Neural cell (in vitro differentiated cells): ENCODE results near the gene MIXL1. TPM values are rescaled to one million over a fixed set of nuclear protein-coding genes. Genes with fewer than 3 reads are reported as not detected.

Experiments
- H2AFZ ChIP-seq: fragments of 200-600, 300-800 bp; sonication (generic), shearing (Covaris generic); 2 replicates; pipeline ENCODE4 v1.6.0; 2014; ENCODE audit warnings: low read depth, mild to moderate bottlenecking, antibody characterized with exemption, low read length, moderate library complexity
- H3F3A ChIP-seq: fragments of 200-600 bp; shearing (Covaris generic); 2 replicates; pipeline ENCODE4 v1.6.1; 2016; ENCODE audit warnings: mild to moderate bottlenecking, moderate library complexity, mixed read lengths, antibody characterized with exemption, low read length; ENCODE audit not compliant: insufficient read depth, poor library complexity, severe bottlenecking
- H3K27ac ChIP-seq: fragments of 200-600, 300-800 bp; sonication (generic), shearing (Covaris generic); 2 replicates; pipeline ENCODE4 v1.5.1; 2014; ENCODE audit warnings: mild to moderate bottlenecking, low read length, moderate library complexity
- H3K27me3 ChIP-seq: fragments of 300-800, 200-600 bp; sonication (generic), shearing (Covaris generic); 2 replicates; pipeline ENCODE4 v1.6.0; 2014; ENCODE audit warnings: mild to moderate bottlenecking, low read depth, low read length, moderate library complexity; ENCODE audit not compliant: insufficient read depth
- H3K36me3 ChIP-seq: fragments of 300-800, 200-600 bp; sonication (generic), shearing (Covaris generic); 2 replicates; pipeline ENCODE4 v1.5.1; 2014; ENCODE audit warnings: mild to moderate bottlenecking, antibody characterized with exemption, low read length, moderate library complexity; ENCODE audit not compliant: insufficient read depth
- H3K4me2 ChIP-seq: fragments of 300-800, 200-600 bp; sonication (generic), shearing (Covaris generic); 2 replicates; pipeline ENCODE4 v1.6.0; 2014; ENCODE audit warnings: mild to moderate bottlenecking, low read length
- H3K4me3 ChIP-seq: fragments of 300-800, 200-600 bp; sonication (generic), shearing (Covaris generic); 2 replicates; pipeline ENCODE4 v1.5.1; 2014; ENCODE audit warnings: mild to moderate bottlenecking, low read length, moderate library complexity
- H3K79me2 ChIP-seq: fragments of 200-600 bp; shearing (Covaris generic); replicated peaks from 2 replicates; pipeline ENCODE4 v1.6.0; 2014; ENCODE audit warnings: mild to moderate bottlenecking, low read length, moderate library complexity; ENCODE audit not compliant: insufficient read depth
- H3K9ac ChIP-seq: fragments of 300-800, 200-600 bp; sonication (generic), shearing (Covaris generic); 2 replicates; pipeline ENCODE4 v1.6.1; 2016; ENCODE audit warnings: mild to moderate bottlenecking, low read length, mixed read lengths
- H3K9me2 ChIP-seq: fragments of 200-600 bp; shearing (Covaris generic); 2 replicates; pipeline ENCODE4 v1.6.1; 2016; ENCODE audit warnings: mild to moderate bottlenecking, low read length, mixed read lengths; ENCODE audit not compliant: insufficient read depth
- H3K9me3 ChIP-seq: fragments of 200-600, 300-800 bp; sonication (generic), shearing (Covaris generic); 2 replicates; pipeline ENCODE4 v1.6.1; 2016; ENCODE audit warnings: mild to moderate bottlenecking, mixed run types, low read length, moderate library complexity, mixed read lengths
- H4K20me1 ChIP-seq: fragments of 200-600 bp; shearing (Covaris generic); 2 replicates; pipeline ENCODE4 v1.6.1; 2016; ENCODE audit warnings: mild to moderate bottlenecking, mixed run types; ENCODE audit not compliant: insufficient read depth
- CTCF ChIP-seq: fragments of 450-650 bp; IDR thresholded peaks from 2 replicates; pipeline ENCODE4 v1.5.1; 2014; ENCODE audit warnings: antibody characterized with exemption, mild to moderate bottlenecking, moderate library complexity; ENCODE audit not compliant: poor library complexity, severe bottlenecking
- EP300 ChIP-seq: fragments of 450-650 bp; conservative IDR thresholded peaks from 2 replicates; pipeline ENCODE4 v1.6.1; 2014; ENCODE audit warnings: antibody characterized with exemption, mild to moderate bottlenecking, moderate library complexity; ENCODE audit not compliant: poor library complexity, severe bottlenecking
- EZH2 ChIP-seq: fragments of 200-600, 300-800 bp; shearing (Covaris generic), sonication (generic); IDR thresholded peaks from 2 replicates; pipeline ENCODE4 v1.6.1; 2014; ENCODE audit warnings: antibody characterized with exemption, low read length, borderline replicate concordance, mild to moderate bottlenecking; ENCODE audit not compliant: insufficient read depth, poor library complexity, severe bottlenecking
- MXI1 ChIP-seq: fragments of 450-650 bp; conservative IDR thresholded peaks from 2 replicates; pipeline ENCODE4 v1.6.1; 2014; ENCODE audit warnings: antibody characterized with exemption, mild to moderate bottlenecking; ENCODE audit not compliant: poor library complexity, severe bottlenecking
- POLR2AphosphoS5 ChIP-seq: IDR thresholded peaks from 2 replicates; pipeline ENCODE4 v1.6.1; 2012
- RAD21 ChIP-seq: fragments of 450-650 bp; conservative IDR thresholded peaks from 2 replicates; pipeline ENCODE4 v1.6.1; 2014; ENCODE audit warnings: antibody characterized with exemption, mild to moderate bottlenecking, moderate library complexity
- SMC3 ChIP-seq: fragments of 450-650 bp; conservative IDR thresholded peaks from 2 replicates; pipeline ENCODE4 v1.6.1; 2014; ENCODE audit warnings: antibody characterized with exemption, mild to moderate bottlenecking, moderate library complexity; ENCODE audit not compliant: poor library complexity
- TAF1 ChIP-seq: IDR thresholded peaks from 2 replicates; pipeline ENCODE4 v1.6.1; 2012; ENCODE audit warnings: low read depth
- polyA plus RNA-seq: library from polyadenylated mRNA; depleted of rRNA; stranded (reverse); fragments of >200 nt; gene quantifications from 2 replicates; pipeline ENCODE4 v1.2.3, GENCODE V29; 2014
- TF ChIP-seq, protein P1 (sequence below): IDR thresholded peaks from 2 replicates; pipeline ENCODE4 v1.6.1; 2012; ENCODE audit warnings: borderline replicate concordance

Gene MIXL1
- polyA plus RNA-seq, 1 donor from 2014 or later = not detected

GRCh38 chr1:226210571-226211176 lies 12.8 kb upstream of the MIXL1 start:
- Histone ChIP-seq H3K27me3 (no peaks in the 10 kb centered on the region), H3K9ac (no peak overlapping the region), H4K20me1 (no peaks in the 10 kb centered on the region), H3K4me3 (no peak overlapping the region), H3K27ac (no peak overlapping the region), H3K79me2 (no peaks in the 10 kb centered on the region), H3F3A (no peaks in the 10 kb centered on the region), H3K4me2 (no peak overlapping the region), H3K36me3 (no peaks in the 10 kb centered on the region), H3K9me3 (no peaks in the 10 kb centered on the region), H2AFZ (no peak overlapping the region), H3K9me2 (no peaks in the 10 kb centered on the region)
- TF ChIP-seq POLR2AphosphoS5 = no peak
- TF ChIP-seq SMC3 = no peak
- TF ChIP-seq, protein P1, sequence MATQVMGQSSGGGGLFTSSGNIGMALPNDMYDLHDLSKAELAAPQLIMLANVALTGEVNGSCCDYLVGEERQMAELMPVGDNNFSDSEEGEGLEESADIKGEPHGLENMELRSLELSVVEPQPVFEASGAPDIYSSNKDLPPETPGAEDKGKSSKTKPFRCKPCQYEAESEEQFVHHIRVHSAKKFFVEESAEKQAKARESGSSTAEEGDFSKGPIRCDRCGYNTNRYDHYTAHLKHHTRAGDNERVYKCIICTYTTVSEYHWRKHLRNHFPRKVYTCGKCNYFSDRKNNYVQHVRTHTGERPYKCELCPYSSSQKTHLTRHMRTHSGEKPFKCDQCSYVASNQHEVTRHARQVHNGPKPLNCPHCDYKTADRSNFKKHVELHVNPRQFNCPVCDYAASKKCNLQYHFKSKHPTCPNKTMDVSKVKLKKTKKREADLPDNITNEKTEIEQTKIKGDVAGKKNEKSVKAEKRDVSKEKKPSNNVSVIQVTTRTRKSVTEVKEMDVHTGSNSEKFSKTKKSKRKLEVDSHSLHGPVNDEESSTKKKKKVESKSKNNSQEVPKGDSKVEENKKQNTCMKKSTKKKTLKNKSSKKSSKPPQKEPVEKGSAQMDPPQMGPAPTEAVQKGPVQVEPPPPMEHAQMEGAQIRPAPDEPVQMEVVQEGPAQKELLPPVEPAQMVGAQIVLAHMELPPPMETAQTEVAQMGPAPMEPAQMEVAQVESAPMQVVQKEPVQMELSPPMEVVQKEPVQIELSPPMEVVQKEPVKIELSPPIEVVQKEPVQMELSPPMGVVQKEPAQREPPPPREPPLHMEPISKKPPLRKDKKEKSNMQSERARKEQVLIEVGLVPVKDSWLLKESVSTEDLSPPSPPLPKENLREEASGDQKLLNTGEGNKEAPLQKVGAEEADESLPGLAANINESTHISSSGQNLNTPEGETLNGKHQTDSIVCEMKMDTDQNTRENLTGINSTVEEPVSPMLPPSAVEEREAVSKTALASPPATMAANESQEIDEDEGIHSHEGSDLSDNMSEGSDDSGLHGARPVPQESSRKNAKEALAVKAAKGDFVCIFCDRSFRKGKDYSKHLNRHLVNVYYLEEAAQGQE = no peak
- no peak for TF ChIP-seq EZH2
- no peak for TF ChIP-seq CTCF

DNA sequence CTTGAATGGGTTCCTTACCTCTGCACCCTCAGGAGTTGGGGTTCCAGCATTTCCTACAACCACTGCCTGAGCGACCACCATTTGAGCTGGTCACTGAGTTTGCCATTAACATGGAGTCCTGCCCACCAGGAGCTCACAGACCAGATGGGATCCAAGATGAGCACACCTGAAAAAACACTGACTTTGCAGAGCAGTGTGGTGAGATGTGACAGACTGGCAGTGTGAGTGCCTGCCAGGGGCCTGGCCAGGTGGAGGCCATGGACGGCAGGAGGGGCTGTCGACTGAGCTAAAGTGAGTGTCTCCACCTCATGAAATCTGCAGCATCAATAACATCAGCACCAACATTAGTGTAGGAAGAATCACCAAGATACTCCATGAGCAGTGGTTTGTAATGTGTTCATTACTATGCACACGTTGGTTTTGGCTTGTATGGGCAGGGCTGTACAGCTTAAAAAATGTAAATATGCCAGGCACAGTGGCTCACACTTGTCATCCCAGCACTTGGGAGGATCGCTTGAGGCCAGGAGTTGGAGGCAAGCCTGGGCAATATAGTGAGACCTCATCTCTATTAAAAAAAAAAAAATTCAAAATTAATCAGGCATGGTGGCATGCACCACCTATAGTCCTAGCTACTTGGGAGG lies 12.2 kb upstream of the MIXL1 start:
- Histone ChIP-seq H3K4me3 (no peak overlapping the region), H3K9ac (no peak overlapping the region), H3K27ac (no peak overlapping the region), H3K36me3 (no peaks in the 10 kb centered on the region), H3K4me2 (no peak overlapping the region), H3K79me2 (no peaks in the 10 kb centered on the region), H3K9me3 (no peaks in the 10 kb centered on the region), H3K9me2 (no peaks in the 10 kb centered on the region), H4K20me1 (no peaks in the 10 kb centered on the region), H3F3A (no peaks in the 10 kb centered on the region), H2AFZ (no peak overlapping the region), H3K27me3 (no peaks in the 10 kb centered on the region)
- TF ChIP-seq TAF1 (no peak), POLR2AphosphoS5 (no peak), EZH2 (no peak), RAD21 (no peak), EP300 (no peak), CTCF (no peak), MXI1 (no peak), SMC3 (no peak)
- TF ChIP-seq, protein P1 = no peak
